OCI-LY7 (cell line): ENCODE results near the gene RASAL3. TPM values are rescaled to one million over a fixed set of nuclear protein-coding genes. Genes with fewer than 3 reads are reported as not detected.

Source experiments
- BruUV-seq: library from RNA; stranded (reverse); fragments of 400-500 nt; replicated peaks from 2 replicates; lab custom pipeline; 2021; lab: Mats Ljungman, UMichigan
- CTCF ChIA-PET: fragments of 300-600 bp; sonication (Branson Sonifier 250); formaldehyde crosslinking; loops from one replicate; lab custom pipeline; 2022; ENCODE audit warnings: antibody characterized with exemption; ENCODE audit not compliant: unreplicated experiment; lab: Charles Lee
- POLR2A ChIA-PET: fragments of 300-600 bp; sonication (Branson Sonifier 250); formaldehyde crosslinking; loops from one replicate; lab custom pipeline; 2022; ENCODE audit warnings: antibody characterized with exemption; lab: Charles Lee
- DNase-seq: peaks from one replicate; pipeline ENCODE4 v3.0.0-alpha.2; 2015; ENCODE audit warnings: low spot score
- H2AFZ ChIP-seq: fragments of 200-600 bp; sonication (generic), shearing (Covaris generic); 2 replicates; pipeline ENCODE4 v1.6.1; 2014; ENCODE audit warnings: mild to moderate bottlenecking, antibody characterized with exemption, low read length, moderate library complexity
- H3K27ac ChIP-seq: fragments of 200-600 bp; sonication (generic); 2 replicates; pipeline ENCODE4 v1.5.1; 2014; ENCODE audit warnings: mixed run types, low read depth, mild to moderate bottlenecking, moderate library complexity, low read length, inconsistent platforms; ENCODE audit not compliant: poor library complexity, severe bottlenecking
- H3K36me3 ChIP-seq: fragments of 200-600 bp; sonication (generic); 2 replicates; pipeline ENCODE4 v1.6.1; 2014; ENCODE audit warnings: mild to moderate bottlenecking, antibody characterized with exemption, low read length, moderate library complexity, mixed read lengths; ENCODE audit not compliant: insufficient read depth
- H3K4me1 ChIP-seq: fragments of 200-600 bp; sonication (generic); 2 replicates; pipeline ENCODE4 v1.5.1; 2014; ENCODE audit warnings: mild to moderate bottlenecking, low read length; ENCODE audit not compliant: insufficient read depth, poor library complexity, severe bottlenecking
- H3K4me2 ChIP-seq: fragments of 200-600 bp; sonication (generic); 2 replicates; pipeline ENCODE4 v1.6.1; 2014; ENCODE audit warnings: mild to moderate bottlenecking, low read length
- H3K4me3 ChIP-seq: fragments of 200-600 bp; sonication (generic); 2 replicates; pipeline ENCODE4 v1.5.1; 2014; ENCODE audit warnings: mild to moderate bottlenecking, low read depth, low read length; ENCODE audit not compliant: poor library complexity, severe bottlenecking
- H3K79me2 ChIP-seq: fragments of 200-600 bp; sonication (generic); 2 replicates; pipeline ENCODE4 v1.6.1; 2016; ENCODE audit warnings: low read depth, mild to moderate bottlenecking, low read length, moderate library complexity, mixed read lengths; ENCODE audit not compliant: insufficient read depth
- H3K9me2 ChIP-seq: fragments of 200-600 bp; sonication (generic); 2 replicates; pipeline ENCODE4 v1.6.1; 2016; ENCODE audit warnings: mild to moderate bottlenecking, low read length, mixed read lengths; ENCODE audit not compliant: insufficient read depth
- H3K9me3 ChIP-seq: fragments of 200-600 bp; sonication (generic); 2 replicates; pipeline ENCODE4 v1.6.1; 2014; ENCODE audit warnings: mild to moderate bottlenecking, mixed run types, low read length, mixed read lengths
- H4K20me1 ChIP-seq: fragments of 200-600 bp; sonication (generic); 2 replicates; pipeline ENCODE4 v1.6.1; 2014; ENCODE audit warnings: mild to moderate bottlenecking, antibody characterized with exemption, low read length, moderate library complexity, mixed read lengths; ENCODE audit not compliant: insufficient read depth
- EZH2phosphoT487 ChIP-seq: fragments of 200-600 bp; sonication (generic); IDR thresholded peaks from 2 replicates; pipeline ENCODE4 v1.6.1; 2018; ENCODE audit warnings: low read depth, borderline replicate concordance, mild to moderate bottlenecking, mixed run types, antibody characterized with exemption, low read length, moderate library complexity, mixed read lengths
- intact Hi-C: fragments of 100-400 bp; cut with micrococcal nuclease; formaldehyde crosslinking; loops from one replicate; pipeline ENCODE4 v1.10.0; 2022; ENCODE audit not compliant: unreplicated experiment
- total RNA-seq, 2 experiments: library from RNA; depleted of rRNA in 1 of 2; stranded (reverse); fragments of >200 nt in 1 of 2; shearing (Covaris generic) in 1 of 2; gene quantifications; 2 replicates each; pipeline ENCODE4 v1.2.3, GENCODE V29; 2014 to 2022
- TF ChIP-seq, protein P1 (sequence below): fragments of 200-600 bp; sonication (generic); conservative IDR thresholded peaks from 2 replicates; pipeline ENCODE4 v1.5.1; 2014; ENCODE audit warnings: mild to moderate bottlenecking, antibody characterized with exemption, low read length, moderate library complexity, mixed read lengths

RASAL3 gene
- total RNA-seq, 2 experiments from 2014 or later, result 28.3 to 53.3 TPM

DNA sequence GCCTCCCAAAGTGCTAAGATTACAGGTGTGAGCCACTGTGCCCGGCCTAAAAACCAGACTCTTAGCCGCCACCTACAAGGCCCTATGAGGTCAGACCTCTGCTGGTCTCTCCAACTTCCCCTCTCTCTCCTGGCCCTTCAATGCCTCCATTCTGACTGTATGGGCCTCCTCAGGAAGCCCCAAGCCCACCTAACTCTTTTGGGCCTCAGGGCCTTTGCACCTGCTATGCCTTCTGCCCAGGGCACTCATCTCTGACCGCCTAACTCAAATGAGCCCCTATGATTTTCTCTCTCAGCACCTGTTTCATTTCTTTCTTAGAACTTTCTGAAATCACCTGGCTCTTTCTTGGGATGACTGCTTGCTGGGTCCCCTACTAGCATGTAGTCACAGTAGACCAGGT is 21.0 kb downstream of the RASAL3 start:
- Histone ChIP-seq H3K4me1 (no peaks in the 10 kb centered on the region), H3K4me2 (no peak overlapping the region), H2AFZ (no peak overlapping the region), H3K79me2 (no peaks in the 10 kb centered on the region), H3K36me3 (no peaks in the 10 kb centered on the region), H3K9me2 (no peaks in the 10 kb centered on the region), H3K4me3 (no peak overlapping the region), H3K27ac (no peak overlapping the region), H4K20me1 (no peaks in the 10 kb centered on the region), H3K9me3 (no peaks in the 10 kb centered on the region)
- intact Hi-C loops, result no loop called here
- ChIA-PET POLR2A (no interaction called here), CTCF (no interaction called here)
- BruUV-seq, result no TSS peak
- no peak for TF ChIP-seq EZH2phosphoT487
- TF ChIP-seq, protein P1, sequence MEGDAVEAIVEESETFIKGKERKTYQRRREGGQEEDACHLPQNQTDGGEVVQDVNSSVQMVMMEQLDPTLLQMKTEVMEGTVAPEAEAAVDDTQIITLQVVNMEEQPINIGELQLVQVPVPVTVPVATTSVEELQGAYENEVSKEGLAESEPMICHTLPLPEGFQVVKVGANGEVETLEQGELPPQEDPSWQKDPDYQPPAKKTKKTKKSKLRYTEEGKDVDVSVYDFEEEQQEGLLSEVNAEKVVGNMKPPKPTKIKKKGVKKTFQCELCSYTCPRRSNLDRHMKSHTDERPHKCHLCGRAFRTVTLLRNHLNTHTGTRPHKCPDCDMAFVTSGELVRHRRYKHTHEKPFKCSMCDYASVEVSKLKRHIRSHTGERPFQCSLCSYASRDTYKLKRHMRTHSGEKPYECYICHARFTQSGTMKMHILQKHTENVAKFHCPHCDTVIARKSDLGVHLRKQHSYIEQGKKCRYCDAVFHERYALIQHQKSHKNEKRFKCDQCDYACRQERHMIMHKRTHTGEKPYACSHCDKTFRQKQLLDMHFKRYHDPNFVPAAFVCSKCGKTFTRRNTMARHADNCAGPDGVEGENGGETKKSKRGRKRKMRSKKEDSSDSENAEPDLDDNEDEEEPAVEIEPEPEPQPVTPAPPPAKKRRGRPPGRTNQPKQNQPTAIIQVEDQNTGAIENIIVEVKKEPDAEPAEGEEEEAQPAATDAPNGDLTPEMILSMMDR, result no peak
- no peak for DNase-seq

DNA sequence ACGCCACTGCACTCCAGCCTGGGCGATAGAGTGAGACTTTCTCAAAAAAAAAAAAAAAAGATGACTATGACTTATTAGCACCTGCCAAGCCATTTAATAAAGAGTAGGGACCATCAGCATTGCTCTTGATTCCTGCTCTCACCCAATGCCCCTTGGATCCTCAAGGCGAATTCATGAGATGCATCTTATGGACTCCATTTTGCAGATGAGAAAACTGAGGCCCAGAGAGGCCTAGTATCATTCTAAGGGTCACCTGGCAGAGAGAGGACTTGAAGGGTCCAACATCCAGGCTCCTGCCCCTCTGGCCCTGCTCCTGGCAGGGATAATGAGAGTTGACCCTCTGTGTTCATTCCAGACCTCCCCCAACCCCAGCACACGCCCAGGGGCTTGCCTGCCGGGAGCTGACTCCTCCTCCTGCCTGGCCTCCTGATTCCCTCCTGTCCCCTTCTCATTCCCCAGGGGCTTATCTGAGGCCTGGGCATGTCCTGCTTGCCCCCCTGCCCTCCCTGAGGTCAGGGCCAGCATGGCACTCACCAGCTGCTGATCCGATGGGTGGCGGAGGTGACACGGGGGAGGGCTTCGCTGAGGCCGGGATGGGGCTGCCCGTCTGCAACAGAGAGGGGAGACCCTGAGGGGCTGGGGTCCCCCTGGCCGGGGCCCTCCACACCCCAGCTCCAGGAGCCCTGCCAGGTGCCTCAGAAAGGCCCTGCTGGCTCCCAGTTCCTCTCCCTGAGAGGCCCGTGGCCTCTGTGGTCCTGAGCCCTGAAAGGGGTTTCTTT is 22.0 kb downstream of the RASAL3 start:
- TF ChIP-seq EZH2phosphoT487, result no peak
- TF ChIP-seq, protein P1, result no peak
- no peak overlapping the region for H3K4me2 ChIP-seq
- H3K36me3 ChIP-seq, result no peaks in the 10 kb centered on the region
- CTCF ChIA-PET, result no interaction called here
- H3K79me2 ChIP-seq, result no peaks in the 10 kb centered on the region
- H2AFZ ChIP-seq, result no peak overlapping the region
- H3K9me2 ChIP-seq, result no peaks in the 10 kb centered on the region
- no peaks in the 10 kb centered on the region for H3K4me1 ChIP-seq
- intact Hi-C loops, result no loop called here
- POLR2A ChIA-PET, result no interaction called here
- H4K20me1 ChIP-seq, result no peaks in the 10 kb centered on the region
- BruUV-seq, result no TSS peak
- DNase-seq, result no peak
- H3K4me3 ChIP-seq, result no peak overlapping the region
- no peaks in the 10 kb centered on the region for H3K9me3 ChIP-seq
- H3K27ac ChIP-seq, result no peak overlapping the region

DNA sequence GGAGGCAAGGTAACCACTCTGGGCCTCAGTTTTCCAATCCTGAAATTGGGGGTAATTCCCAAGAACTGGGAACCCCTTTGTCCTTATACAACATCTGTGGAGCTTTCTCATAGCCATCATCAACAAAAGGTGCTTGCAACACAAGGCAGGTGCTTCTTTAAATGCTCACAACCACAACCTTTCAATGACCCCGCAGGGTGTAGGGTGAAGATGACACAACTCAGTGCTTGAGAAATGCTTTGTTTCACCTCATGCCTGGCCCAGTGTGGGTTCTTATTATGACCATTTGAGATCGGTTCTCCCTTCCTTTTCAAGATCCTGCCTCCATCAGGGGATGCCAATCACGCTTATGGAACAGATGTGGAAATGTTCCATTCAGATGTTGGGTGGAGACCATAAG is 23.0 kb downstream of the RASAL3 start:
- no peak overlapping the region for H3K4me2 ChIP-seq
- no peak overlapping the region for H3K4me3 ChIP-seq
- DNase-seq, result no peak
- no peaks in the 10 kb centered on the region for H3K36me3 ChIP-seq
- BruUV-seq, result no TSS peak
- no peaks in the 10 kb centered on the region for H3K9me3 ChIP-seq
- TF ChIP-seq, protein P1, result no peak
- TF ChIP-seq EZH2phosphoT487, result no peak
- H2AFZ ChIP-seq, result no peak overlapping the region
- no peaks in the 10 kb centered on the region for H3K9me2 ChIP-seq
- no peaks in the 10 kb centered on the region for H4K20me1 ChIP-seq
- no peak overlapping the region for H3K27ac ChIP-seq
- intact Hi-C loops, result no loop called here
- CTCF ChIA-PET, result no interaction called here
- no peaks in the 10 kb centered on the region for H3K4me1 ChIP-seq
- POLR2A ChIA-PET, result no interaction called here
- no peaks in the 10 kb centered on the region for H3K79me2 ChIP-seq
